ENCODE measurements around the gene TBC1D25.

The TBC1D25 gene, protein sequence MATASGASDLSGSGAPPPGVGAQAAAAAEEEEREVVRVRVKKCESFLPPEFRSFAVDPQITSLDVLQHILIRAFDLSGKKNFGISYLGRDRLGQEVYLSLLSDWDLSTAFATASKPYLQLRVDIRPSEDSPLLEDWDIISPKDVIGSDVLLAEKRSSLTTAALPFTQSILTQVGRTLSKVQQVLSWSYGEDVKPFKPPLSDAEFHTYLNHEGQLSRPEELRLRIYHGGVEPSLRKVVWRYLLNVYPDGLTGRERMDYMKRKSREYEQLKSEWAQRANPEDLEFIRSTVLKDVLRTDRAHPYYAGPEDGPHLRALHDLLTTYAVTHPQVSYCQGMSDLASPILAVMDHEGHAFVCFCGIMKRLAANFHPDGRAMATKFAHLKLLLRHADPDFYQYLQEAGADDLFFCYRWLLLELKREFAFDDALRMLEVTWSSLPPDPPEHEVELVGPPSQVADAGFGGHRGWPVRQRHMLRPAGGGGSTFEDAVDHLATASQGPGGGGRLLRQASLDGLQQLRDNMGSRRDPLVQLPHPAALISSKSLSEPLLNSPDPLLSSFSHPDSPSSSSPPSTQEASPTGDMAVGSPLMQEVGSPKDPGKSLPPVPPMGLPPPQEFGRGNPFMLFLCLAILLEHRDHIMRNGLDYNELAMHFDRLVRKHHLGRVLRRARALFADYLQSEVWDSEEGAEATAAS

DNA sequence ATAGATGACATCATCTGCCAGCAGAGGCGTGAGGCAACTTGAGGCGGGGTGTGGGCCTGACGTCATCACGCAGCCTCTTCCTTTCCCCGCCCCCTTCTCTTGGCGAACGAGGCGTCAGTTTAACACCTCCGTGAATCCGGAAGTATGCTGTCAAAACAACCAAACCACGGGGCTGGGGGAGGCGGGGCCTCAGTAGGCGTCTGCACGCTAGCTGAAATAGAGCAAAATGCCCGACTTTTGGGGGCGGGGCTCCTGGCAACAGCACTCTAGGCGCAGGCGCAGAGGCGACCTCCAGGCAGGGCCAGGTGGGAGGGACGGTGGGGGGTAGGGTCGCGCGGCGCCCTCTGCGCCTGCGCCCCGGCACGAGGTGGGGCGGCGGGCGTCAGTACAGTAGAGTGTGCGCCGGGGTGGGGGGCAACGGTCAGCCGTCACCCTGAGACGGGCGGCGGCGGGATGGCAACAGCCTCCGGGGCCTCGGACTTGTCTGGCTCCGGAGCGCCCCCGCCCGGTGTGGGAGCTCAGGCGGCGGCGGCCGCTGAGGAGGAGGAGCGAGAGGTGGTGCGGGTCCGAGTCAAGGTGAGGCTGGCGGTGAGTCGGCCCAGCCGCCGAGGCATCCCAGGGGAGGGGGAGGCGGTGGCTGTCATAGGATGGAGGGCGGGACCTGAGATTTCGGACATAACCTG is at the start of gene TBC1D25:
TBC1D25 (plus strand) TSS at position 370 of the 683 bp plus-strand sequence; CDS start at position 454, 84 bp downstream.
- DNase-seq, result peak; percentile 98

DNA sequence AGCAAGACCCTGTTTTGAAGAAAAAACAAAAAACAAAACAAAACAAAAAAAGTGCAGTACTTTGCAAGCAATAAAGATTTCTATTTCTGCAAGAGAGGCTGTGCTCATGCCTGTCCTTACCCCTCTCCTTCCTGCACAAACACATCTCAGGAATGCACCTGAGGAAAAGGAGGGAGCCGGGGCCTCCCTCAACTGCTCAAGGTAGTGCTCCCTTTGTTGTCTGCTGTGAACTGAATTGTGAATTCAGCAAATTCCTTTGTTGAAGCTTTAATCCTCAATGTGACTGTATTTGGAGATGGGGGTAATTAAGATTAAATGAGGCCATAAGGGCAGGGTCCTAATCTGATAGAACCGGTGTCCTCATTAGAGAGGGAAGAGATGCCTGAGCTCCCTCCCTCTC is 49.6 kb upstream of the TBC1D25 start:
- no peak for DNase-seq

DNA sequence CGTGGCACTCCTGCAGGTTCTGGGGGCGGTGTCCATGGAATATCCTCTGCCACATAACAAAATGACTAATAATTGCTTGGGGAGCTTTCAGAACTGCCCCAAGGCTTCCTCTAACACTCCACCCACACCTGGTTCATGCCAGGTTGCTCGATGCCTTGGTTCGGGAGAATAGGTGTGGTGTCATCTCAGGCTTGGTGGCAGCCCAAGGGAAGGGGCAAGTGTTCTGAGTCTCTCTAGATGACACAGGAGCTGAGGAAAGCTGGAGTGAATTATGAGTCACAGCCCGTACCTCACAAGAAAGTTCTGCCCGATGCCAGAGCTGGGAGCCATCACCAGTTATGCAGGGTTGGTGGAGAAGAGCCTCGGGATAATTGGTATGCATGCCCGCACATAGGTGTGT is 48.9 kb upstream of the TBC1D25 start:
- no peak for DNase-seq

DNA sequence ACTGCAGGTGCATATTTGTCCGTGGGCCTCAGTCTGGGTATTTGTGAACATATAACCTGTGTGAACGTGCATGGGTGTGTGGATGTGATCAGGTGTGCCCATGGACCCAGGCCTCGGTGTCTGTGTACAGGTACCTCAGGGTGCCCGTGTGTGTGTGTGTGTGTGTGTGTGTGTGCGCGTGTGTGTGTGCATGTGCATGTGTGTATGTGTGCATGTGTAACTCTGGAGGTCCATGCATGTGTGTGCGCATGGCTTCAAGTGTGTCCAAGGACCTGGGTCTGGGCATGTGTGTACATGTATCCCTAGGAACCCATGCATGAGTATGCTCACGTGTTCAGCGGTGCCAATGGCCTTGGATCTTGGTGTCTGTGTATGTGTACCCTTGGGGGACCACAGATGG is 47.7 kb upstream of the TBC1D25 start:
- DNase-seq, result no peak

DNA sequence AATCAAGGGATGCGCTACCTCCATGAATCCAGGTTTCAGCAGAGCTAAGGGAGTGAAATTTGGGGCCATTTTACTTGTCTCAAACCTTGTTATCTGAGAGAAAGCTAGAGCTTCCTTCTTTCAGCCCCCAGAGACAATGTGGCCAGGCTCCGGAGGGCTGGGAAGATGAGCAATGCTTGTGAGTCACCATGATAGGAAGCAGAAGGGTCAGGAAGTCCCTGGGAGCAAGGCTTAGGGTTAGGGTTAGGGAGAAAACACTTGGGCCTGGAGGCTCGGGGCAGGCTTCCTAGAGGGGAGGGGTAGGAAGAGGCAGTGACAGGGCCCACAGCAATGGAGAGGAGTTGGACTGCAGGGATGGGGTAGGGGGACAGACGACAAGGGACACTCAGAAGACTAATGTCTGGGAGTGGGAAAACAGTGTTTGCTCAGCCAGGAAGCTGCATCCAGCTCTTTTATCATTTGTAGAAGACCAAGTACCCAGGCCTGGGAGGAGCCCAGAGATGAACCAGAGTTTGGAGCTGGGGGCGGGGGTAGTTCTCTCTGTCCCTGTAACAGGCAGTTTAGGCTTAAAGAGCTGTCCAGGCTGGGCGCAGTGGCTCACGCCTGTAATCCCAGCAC is 47.1 kb upstream of the TBC1D25 start:
- no peak for DNase-seq

DNA sequence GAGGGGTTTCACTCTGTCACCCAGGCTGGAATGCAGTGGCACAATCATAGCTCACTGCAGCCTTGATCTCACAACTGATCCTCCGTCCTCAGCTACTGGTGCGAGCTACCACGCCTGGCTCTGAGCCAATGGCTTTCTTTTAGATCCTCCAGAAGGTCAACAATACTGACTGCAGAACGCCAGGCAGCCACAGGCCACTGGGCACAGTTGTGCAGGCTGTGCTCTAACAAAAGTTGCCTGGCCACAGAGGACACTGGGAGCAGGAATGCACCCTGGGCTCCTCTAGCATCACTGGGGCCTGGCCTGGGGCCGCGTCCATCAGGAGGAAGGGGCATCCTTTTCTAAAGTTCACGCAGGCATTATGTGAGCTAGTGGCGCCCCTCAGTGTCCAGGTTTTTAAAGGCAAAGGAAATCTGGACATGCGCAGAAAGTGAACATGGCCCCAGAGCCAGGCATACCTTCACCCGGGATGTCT is 45.6 kb upstream of the TBC1D25 start:
- no peak for DNase-seq

DNA sequence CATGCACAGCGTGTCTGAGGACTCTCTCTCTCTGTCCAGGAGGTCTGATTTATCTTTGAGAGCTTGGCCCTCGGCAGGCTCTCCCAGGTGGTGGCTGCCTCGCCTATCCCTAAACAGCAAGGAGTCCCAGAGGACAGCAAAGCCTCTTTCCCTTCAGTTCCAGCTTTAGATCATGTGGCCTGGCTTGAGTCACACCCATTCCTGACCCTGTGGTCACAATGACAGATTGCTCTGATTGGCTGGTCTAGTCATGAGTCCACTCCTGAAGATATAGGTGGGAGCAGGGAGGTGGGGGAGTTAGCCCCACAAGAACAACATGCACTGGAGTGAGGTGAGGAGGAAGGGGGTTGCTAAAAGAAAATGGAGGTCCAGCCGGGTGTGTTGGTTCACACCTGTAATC is 42.9 kb upstream of the TBC1D25 start:
- DNase-seq, result no peak

DNA sequence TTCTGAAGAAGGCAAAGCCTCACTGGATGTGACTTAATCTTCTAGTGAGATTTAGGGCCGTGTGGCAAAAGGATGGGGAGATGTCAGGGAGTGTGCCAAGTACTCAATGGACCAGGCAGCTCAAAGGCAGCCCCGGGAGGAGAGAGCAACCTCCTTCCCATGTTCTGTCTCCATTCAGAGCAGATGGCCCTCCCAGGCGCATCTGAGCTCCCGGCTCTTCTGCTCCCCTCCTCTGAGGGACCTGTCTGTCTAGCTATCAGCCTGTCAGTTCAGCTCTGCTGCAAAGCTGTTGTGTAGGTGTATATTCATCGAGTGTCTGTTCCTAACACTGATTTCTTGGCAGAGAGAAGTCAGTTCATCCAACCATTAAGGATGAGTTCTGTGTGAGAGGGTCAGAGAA is 41.6 kb upstream of the TBC1D25 start:
- DNase-seq, result no peak

DNA sequence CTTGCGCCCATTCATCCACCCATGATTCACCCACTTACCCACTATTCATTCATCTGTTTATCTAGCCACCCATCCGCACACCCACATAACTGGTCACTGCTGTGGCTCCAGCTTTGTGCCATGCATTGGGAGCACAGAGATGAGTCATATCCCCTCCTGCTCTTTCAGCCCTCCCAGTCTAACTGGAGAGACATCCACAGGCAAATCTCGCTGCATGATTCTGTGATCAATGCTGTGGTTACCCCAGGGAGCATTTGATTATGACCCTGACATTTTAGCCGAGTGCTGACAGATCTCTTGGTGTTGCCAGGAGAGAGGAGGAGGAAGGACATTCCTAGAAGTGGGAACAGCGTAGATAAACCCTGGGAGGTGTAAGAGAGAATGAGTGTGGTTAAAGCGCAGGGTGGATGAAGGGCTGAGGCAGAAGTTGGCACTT is 41.1 kb upstream of the TBC1D25 start:
- no peak for DNase-seq

DNA sequence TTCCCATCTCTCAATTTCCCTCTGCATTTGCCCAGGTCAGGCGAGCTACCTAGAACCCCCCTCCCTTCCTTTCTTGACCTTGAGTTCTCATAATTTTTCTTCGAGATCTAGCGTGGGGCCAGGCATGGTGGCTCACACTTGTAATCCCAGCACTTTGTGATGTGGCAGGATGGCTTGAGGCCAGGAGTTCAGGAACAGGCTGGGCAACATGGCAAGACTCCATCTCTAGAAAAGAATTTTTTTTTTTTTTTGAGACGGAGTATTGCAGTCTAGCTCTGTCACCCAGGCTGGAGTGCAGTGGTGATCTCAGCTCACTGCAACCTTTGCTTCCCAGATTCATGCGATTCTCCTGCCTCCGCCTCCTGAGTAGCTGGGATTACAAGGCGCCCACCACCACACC is 35.3 kb upstream of the TBC1D25 start:
- DNase-seq, result no peak

DNA sequence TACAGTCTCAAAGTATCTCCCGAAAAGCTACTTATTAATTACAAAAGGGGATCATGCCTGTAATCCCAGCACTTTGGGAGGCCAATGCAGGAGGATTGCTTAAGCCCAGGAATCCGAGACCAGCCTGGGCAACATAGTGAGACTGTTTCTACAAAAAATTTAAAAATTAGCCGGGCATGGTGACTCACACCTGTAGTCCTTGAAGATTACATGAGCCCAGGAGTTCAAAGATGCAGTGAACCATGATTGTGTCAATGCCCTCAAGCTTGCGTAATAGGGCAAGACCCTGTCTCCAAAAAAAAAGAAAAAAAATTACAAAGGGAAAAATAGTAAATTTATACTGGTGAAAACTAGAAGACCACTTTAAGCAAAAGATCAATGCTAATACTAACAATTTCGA is 34.0 kb upstream of the TBC1D25 start:
- DNase-seq, result no peak

DNA sequence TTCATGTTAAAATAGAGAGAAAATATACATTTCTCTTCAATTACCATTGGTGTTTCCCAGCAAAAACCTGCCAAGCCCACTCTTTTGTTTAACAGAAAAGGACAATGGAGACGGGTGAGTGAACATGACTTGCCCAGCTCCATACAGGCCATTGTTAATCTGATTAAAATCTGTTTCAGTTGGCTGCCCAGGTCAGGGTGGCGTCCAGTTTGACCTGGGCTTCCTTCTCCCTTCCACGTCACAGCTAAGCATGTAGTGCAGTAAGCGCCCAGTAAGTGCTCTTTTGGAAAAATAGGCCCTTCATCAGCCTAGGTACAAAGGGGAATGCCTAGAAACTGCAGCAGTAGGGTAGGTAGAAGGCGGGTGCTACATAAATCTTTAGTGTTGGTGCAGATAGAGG is 32.3 kb upstream of the TBC1D25 start:
- no peak for DNase-seq

DNA sequence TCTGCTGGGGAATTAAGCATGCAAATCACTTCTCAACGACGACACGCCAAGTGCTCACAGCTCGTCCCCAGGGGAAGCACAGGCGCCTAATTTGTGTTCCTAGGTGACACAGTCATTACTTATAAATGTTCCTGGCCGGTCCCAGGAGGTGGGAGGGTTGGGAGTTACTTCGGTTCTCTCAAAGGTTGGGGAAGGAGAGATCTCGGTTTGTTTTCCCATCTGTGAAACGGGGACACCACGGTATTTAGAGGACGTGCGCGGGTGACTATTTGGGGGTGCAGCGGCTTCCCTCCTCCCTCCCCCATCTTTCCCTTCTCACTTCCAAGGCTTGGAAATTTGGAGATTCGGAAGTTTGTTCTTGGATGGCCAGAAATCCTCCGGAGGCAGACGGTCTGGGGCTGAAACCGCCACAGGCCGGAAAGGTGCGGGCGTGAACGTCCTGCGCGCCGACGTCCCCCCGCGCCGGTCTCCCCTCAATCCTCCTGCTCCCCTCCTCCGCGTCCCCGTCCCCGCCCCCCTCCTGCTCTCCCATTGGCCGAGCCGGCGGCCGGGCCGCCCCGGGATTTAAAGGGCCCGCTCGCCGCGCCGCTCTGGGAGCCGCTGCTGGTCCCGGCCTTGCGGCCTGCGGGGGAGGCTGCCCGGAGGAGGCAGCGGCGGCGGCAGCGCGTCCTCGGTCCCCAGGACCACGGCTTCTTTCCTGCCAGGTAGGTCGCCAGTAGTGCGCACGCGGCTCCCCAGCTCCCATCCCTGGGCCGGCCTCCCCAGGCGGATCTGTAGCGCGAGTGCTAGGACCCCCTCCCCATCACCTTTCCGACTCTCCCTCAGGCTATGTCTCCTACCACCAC is 30.9 kb upstream of the TBC1D25 start, which contains the start of gene PORCN:
PORCN (plus strand) TSS at position 593 of the 845 bp plus-strand sequence. CDS start 829 bp downstream, outside the sequence.
- peak; percentile 82 for DNase-seq

DNA sequence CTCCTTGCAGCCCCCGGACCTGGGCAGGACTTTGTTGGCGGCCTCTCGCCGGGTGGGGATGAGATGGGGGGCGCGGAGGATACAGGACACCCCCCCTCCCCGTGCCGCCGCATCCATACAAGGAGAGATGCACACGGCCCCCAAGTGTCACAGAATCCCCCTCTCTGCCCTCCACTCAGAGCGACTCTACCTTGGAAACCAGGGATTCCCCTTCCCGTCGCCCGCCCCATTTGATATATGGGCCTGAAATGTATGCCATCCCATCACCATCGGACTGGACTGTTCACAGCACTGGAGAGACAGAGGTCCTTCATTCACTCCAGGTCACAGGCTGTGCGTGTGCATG is 30.3 kb upstream of the TBC1D25 start:
- peak; percentile 28 for DNase-seq

DNA sequence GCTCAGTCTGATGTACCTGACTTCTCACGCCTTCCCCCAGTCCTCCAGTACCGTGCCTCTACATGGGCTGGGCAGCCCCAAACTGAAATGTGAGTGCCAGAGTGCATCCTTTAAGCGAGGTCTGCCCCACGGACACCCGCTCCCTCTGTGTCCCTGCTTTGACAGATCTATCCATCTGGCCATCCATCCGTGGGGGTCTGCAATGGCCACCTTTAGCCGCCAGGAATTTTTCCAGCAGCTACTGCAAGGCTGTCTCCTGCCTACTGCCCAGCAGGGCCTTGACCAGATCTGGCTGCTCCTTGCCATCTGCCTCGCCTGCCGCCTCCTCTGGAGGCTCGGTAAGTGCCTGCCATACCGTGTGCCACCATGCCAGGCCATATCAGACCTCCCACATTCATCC is 29.9 kb upstream of the TBC1D25 start:
- DNase-seq, result no peak

DNA sequence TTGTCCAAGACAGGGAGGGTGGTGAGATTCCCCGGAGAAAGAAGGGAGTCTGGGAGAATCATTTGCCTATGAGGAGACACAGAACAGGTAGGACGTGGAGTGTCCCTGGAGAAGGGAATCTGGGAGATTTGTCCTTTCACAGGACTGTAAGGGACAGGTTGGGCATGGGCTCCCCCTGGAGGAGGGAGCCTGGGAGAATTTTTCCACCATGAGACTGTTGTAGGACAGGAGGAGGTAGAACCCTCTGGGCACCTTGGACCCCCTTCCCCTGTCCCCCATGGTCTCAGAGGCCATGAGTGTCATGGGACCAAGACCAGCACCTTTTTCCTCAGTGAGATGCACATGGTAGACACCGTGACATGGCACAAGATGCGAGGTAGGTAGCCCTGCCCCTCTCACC is 28.0 kb upstream of the TBC1D25 start:
- DNase-seq, result no peak

DNA sequence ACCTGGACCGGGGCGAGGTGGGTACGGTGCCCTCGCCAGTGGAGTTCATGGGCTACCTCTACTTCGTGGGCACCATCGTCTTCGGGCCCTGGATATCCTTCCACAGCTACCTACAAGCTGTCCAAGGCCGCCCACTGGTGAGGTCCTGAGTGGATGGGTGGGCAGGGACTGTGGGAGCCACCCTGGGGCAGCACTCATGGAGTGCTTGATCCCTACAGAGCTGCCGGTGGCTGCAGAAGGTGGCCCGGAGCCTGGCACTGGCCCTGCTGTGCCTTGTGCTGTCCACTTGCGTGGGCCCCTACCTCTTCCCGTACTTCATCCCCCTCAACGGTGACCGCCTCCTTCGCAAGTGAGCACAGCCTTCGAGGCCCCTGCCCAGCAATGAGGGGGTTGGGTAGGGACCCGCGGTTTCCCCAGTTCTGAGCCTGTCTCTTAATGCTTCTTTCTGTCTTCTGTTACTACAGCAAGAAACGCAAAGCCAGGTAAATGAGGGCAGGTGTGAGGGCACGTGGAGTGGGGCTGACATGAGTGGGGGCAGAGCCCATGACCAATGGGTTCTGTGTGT is 27.1 kb upstream of the TBC1D25 start:
- DNase-seq, result no peak

DNA sequence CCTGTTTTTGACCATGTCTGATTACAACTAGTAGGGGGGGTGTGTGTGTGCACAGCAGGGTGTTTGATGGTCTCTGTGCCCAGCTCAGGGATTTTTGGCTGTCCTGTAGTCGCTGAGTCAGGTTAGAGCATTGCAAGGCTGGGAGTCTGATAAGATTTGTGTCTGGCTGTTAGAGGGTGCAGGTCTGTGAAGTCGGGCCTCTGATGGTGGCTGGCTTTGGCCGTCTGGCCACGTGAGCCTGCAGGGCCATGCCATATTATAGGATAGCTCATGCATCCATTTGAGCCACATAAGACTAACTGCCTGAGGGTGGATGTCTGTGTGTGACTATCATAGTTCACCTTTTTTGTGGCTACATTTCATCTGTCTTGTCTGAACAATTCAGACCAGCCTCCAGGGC is 25.8 kb upstream of the TBC1D25 start:
- no peak for DNase-seq

DNA sequence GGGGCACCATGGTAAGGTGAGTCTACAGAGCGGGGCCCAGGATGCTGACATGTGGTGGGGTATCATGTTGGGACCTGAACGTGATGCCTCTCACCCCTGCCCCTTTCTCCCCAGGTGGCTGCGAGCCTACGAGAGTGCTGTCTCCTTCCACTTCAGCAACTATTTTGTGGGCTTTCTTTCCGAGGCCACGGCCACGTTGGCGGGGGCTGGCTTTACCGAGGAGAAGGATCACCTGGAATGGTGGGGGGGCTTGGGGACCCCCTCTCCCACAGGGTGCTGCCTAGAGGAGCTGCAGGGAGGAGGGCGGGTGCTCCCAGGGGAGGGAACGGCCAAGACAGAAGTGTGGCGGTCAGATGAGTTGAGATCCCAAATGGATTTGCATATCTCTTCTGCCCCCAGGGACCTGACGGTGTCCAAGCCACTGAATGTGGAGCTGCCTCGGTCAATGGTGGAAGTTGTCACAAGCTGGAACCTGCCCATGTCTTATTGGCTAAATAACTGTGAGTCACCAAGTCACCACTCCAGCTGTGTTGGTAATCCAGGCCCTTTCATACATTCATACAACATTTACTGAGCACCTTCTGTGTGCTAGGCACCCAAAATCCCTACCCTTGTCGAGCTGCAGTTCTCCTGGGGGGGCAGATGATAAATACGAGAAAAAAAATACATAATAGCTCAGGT is 25.2 kb upstream of the TBC1D25 start:
- no peak for DNase-seq

DNA sequence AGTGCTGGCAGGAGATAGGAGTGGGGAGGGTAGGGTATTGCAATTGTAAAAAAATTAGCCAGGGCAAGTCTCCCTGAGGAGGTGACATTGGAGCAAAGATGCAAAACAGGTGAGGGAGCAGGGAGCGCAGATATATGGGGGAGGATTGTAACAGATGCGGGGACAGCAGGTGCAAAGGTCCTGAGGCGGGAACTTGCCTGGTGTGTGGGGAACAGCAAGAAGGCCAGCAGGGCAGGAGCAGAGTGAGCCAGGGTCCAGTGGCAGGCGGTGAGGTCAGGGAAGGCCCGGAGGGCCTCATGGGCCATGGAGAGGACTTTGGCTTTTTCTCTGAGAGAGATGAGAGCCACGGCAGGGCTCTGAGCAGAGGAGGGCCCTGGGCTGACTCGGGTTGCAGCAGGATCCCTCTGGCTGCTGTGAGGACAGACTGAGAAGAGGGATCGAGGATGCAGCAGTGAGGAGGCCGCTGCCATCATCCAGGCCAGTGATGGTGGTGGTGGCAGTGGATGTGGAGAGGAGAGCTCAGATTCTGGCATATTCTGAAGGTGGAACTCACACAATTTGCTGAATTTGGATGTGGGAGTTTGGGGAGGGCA is 24.6 kb upstream of the TBC1D25 start:
- DNase-seq, result no peak

DNA sequence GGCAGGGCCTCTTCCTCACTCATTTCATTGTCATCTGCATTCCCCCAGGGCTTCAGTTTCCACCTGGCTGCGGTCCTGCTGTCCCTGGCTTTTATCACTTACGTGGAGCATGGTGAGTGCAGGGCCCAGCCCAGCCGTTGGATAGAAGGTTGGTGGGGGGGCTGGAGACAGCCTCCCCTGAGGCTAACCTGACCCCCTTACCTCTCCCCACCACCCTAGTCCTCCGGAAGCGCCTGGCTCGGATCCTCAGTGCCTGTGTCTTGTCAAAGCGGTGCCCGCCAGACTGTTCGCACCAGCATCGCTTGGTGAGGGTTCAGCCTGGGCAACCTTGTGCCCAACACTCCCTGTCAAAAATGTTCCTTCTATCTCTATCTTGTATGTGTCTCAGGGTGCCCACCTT is 23.7 kb upstream of the TBC1D25 start:
- DNase-seq, result no peak

Data from CD4-positive, alpha-beta T cell treated with Interleukin-21 for 1 hour (primary cell).